HEK293T (cell line): ENCODE data around the gene ESR1.

ENCODE experiments used
- ARNT ChIP-seq: fragments of 450-650 bp; IDR thresholded peaks from 2 replicates; pipeline ENCODE4 v1.6.1; 2017; ENCODE audit warnings: mild to moderate bottlenecking
- BHLHE40 ChIP-seq: fragments of 450-650 bp; IDR thresholded peaks from 2 replicates; pipeline ENCODE4 v1.6.1; 2016; ENCODE audit warnings: mild to moderate bottlenecking, moderate library complexity, borderline replicate concordance
- FOXK2 ChIP-seq: fragments of 450-650 bp; IDR thresholded peaks from 2 replicates; pipeline ENCODE4 v1.6.1; 2016; ENCODE audit warnings: mild to moderate bottlenecking
- HDGF ChIP-seq: fragments of 450-650 bp; IDR thresholded peaks from 2 replicates; pipeline ENCODE4 v1.6.1; 2017; ENCODE audit warnings: antibody characterized with exemption, borderline replicate concordance
- L3MBTL2 ChIP-seq: fragments of 450-650 bp; conservative IDR thresholded peaks from 2 replicates; pipeline ENCODE4 v1.6.1; 2016; ENCODE audit warnings: mild to moderate bottlenecking
- NFRKB ChIP-seq: fragments of 450-650 bp; IDR thresholded peaks from 2 replicates; pipeline ENCODE4 v1.6.1; 2016; ENCODE audit warnings: mild to moderate bottlenecking, moderate library complexity
- SP1 ChIP-seq: fragments of 450-650 bp; IDR thresholded peaks from 2 replicates; pipeline ENCODE4 v1.6.1; 2017
- TARDBP ChIP-seq: fragments of 450-650 bp; IDR thresholded peaks from 2 replicates; pipeline ENCODE4 v1.6.1; 2016
- TF ChIP-seq, protein P1 (sequence below): fragments of 450-650 bp; IDR thresholded peaks from 2 replicates; pipeline ENCODE4 v1.6.1; 2016

DNA sequence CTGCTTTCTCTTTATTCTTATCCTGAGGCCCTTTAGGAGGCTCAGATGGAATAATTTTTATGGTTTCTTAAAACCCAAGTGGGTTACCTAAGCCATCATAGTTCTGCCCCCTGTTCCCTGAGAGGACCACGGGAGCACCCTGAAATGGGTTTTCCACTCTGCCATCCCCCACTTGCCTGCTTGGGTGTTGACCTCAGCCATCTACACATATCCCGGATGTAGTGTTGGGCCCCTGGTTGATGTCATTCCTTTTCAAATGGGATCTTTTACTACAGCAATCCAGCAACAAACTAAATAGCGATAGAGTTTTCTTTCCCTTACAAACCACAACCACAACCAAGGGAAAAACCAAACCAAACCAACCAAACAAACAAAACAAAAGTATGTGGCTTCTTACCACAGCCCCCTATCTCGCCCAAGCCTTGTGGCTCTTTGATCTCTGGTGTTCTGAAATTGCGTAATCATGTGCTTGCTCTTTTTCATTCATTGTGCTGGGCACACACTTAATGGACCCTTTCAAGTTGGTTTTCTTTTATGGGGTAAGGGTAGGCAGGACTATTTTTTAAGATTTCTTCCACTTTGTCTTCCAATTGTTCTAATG lies 154.9 kb downstream of the ESR1 start:
- TF ChIP-seq FOXK2 (no peak), BHLHE40 (no peak), SP1 (no peak), HDGF (no peak), NFRKB (no peak), ARNT (no peak), L3MBTL2 (no peak), TARDBP (no peak)
- TF ChIP-seq, protein P1, sequence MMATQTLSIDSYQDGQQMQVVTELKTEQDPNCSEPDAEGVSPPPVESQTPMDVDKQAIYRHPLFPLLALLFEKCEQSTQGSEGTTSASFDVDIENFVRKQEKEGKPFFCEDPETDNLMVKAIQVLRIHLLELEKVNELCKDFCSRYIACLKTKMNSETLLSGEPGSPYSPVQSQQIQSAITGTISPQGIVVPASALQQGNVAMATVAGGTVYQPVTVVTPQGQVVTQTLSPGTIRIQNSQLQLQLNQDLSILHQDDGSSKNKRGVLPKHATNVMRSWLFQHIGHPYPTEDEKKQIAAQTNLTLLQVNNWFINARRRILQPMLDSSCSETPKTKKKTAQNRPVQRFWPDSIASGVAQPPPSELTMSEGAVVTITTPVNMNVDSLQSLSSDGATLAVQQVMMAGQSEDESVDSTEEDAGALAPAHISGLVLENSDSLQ, result no peak
